Endothelial cell of umbilical vein (primary cell): Measurements from ENCODE around the gene ANO4. TPM values are rescaled to one million over a fixed set of nuclear protein-coding genes. Genes with fewer than 3 reads are reported as not detected.

Experiments
- BruUV-seq: library from RNA; stranded (reverse); fragments of 400-500 nt; replicated peaks from 2 replicates; lab custom pipeline; 2021; lab: Mats Ljungman, UMichigan
- CTCF ChIA-PET: fragments of 300-600, 350-600 bp; sonication (Branson Sonifier 250); formaldehyde crosslinking; loops from one replicate; lab custom pipeline; 2021; ENCODE audit warnings: antibody characterized with exemption, inconsistent platforms; lab: Charles Lee
- POLR2A ChIA-PET: fragments of 300-600, 350-600 bp; sonication (Branson Sonifier 250); formaldehyde crosslinking; loops from one replicate; lab custom pipeline; 2021; ENCODE audit warnings: antibody characterized with exemption, inconsistent platforms; lab: Charles Lee
- DNase-seq: peaks from one replicate; pipeline ENCODE4 v3.0.0-alpha.2; 2011; ENCODE audit warnings: low read depth, low spot score
- FAIRE-seq: peaks from 2 replicates; lab custom pipeline; 2011; peaks lifted over from hg19 to GRCh38; lab: Jason Lieb, UNC
- H2AFZ ChIP-seq: 2 replicates; pipeline ENCODE4 v1.6.0; 2012; ENCODE audit warnings: low read depth, low read length, control low read depth, inconsistent platforms
- H3K27ac ChIP-seq: 2 replicates; pipeline ENCODE4 v1.5.1; 2011; ENCODE audit warnings: low read depth, mild to moderate bottlenecking, control low read depth, low read length, moderate library complexity; ENCODE audit not compliant: insufficient read depth
- H3K27me3 ChIP-seq, 2 experiments: 2 replicates each; pipeline versions ENCODE4 v1.6.0 to v1.6.1; 2011; ENCODE audit warnings: low read length in 2 of 2, mixed read lengths in 1 of 2; ENCODE audit not compliant: control insufficient read depth in 2 of 2, insufficient read depth in 2 of 2
- H3K36me3 ChIP-seq, 2 experiments: 2 replicates in 1 of 2; 3 replicates in 1 of 2; pipeline ENCODE4 v1.5.1; 2011; ENCODE audit warnings: low read length in 2 of 2, mild to moderate bottlenecking in 1 of 2, moderate library complexity in 1 of 2; ENCODE audit not compliant: control insufficient read depth in 2 of 2, insufficient read depth in 2 of 2; ENCODE audit errors: extremely low read depth in 1 of 2
- H3K4me1 ChIP-seq: 3 replicates; pipeline ENCODE4 v1.5.1; 2011; ENCODE audit warnings: mild to moderate bottlenecking, low read length; ENCODE audit not compliant: control insufficient read depth, insufficient read depth; ENCODE audit errors: extremely low read depth
- H3K4me2 ChIP-seq: 2 replicates; pipeline ENCODE4 v1.6.1; 2011; ENCODE audit warnings: low read length, control low read depth, mixed read lengths; ENCODE audit not compliant: insufficient read depth
- H3K4me3 ChIP-seq, 3 experiments: fragments of 200-600 bp in 1 of 3; sonication (generic), shearing (Covaris generic) in 1 of 3; replicated peaks in 1 of 3; 2 replicates each; pipeline ENCODE4 v1.5.1; 2011 to 2016; ENCODE audit warnings: control low read depth in 3 of 3, low read length in 3 of 3, mild to moderate bottlenecking in 2 of 3, inconsistent platforms in 1 of 3, low read depth in 1 of 3, moderate library complexity in 1 of 3; ENCODE audit not compliant: insufficient read depth in 1 of 3
- H3K79me2 ChIP-seq: 2 replicates; pipeline ENCODE4 v1.6.0; 2012; ENCODE audit warnings: low read length, inconsistent platforms; ENCODE audit not compliant: control insufficient read depth, insufficient read depth
- H3K9ac ChIP-seq: replicated peaks from 2 replicates; pipeline ENCODE3; 2011; ENCODE audit warnings: low read length, control low read depth; ENCODE audit not compliant: insufficient read depth; ENCODE audit errors: extremely low read depth
- H3K9me1 ChIP-seq: replicated peaks from 3 replicates; pipeline ENCODE4 v1.6.0; 2011; ENCODE audit warnings: mild to moderate bottlenecking, low read length; ENCODE audit not compliant: control insufficient read depth, insufficient read depth; ENCODE audit errors: extremely low read depth
- H3K9me3 ChIP-seq: replicated peaks from 2 replicates; pipeline ENCODE4 v1.5.1; 2012; ENCODE audit warnings: low read length, inconsistent platforms; ENCODE audit not compliant: control insufficient read depth, insufficient read depth
- H4K20me1 ChIP-seq: replicated peaks from 2 replicates; pipeline ENCODE3; 2011; ENCODE audit warnings: mild to moderate bottlenecking, low read length; ENCODE audit not compliant: control insufficient read depth, insufficient read depth; ENCODE audit errors: extremely low read depth
- CTCF ChIP-seq, 2 donors: IDR thresholded peaks; 1 replicate in 1 of 2; 2 replicates in 1 of 2; pipeline ENCODE4 v1.5.1; 2011; ENCODE audit warnings: low read length in 2 of 2, mild to moderate bottlenecking in 2 of 2, moderate library complexity in 2 of 2, control low read depth in 1 of 2, inconsistent platforms in 1 of 2, low read depth in 1 of 2; ENCODE audit not compliant: insufficient read depth in 1 of 2; ENCODE audit errors: extremely low read depth in 1 of 2
- EZH2 ChIP-seq: IDR thresholded peaks from 2 replicates; pipeline ENCODE4 v1.6.1; 2012; ENCODE audit warnings: borderline replicate concordance, low read depth, mild to moderate bottlenecking, moderate library complexity, low read length, inconsistent platforms; ENCODE audit not compliant: severe bottlenecking
- FOS ChIP-seq: IDR thresholded peaks from 2 replicates; pipeline ENCODE4 v1.6.1; 2011; ENCODE audit warnings: mild to moderate bottlenecking, low read length, moderate library complexity, borderline replicate concordance; ENCODE audit not compliant: insufficient read depth
- GATA2 ChIP-seq: IDR thresholded peaks from 2 replicates; pipeline ENCODE4 v1.7.0; 2011; ENCODE audit warnings: low read depth, mild to moderate bottlenecking, moderate library complexity, mixed read lengths, low read length; ENCODE audit not compliant: insufficient read length, insufficient read depth
- JUN ChIP-seq: IDR thresholded peaks from 2 replicates; pipeline ENCODE4 v1.6.1; 2011; ENCODE audit warnings: borderline replicate concordance, low read depth; ENCODE audit not compliant: insufficient read length, insufficient read depth
- MAX ChIP-seq: IDR thresholded peaks from 2 replicates; pipeline ENCODE4 v1.6.1; 2011; ENCODE audit not compliant: insufficient read depth, insufficient read length
- MYC ChIP-seq: IDR thresholded peaks from one replicate; pipeline ENCODE4 v1.6.1; 2011; ENCODE audit warnings: mild to moderate bottlenecking, low read depth, low read length
- POLR2A ChIP-seq: IDR thresholded peaks from 2 replicates; pipeline ENCODE4 v1.6.1; 2012; ENCODE audit warnings: low read depth, mild to moderate bottlenecking, control low read depth, low read length
- POLR2AphosphoS5 ChIP-seq: IDR thresholded peaks from 2 replicates; pipeline ENCODE4 v1.6.1; 2012; ENCODE audit warnings: low read depth, mild to moderate bottlenecking, control low read depth, low read length, moderate library complexity; ENCODE audit not compliant: insufficient read depth
- dilution Hi-C: fragments of 300-500 bp; cut with MboI; formaldehyde crosslinking; loops from one replicate; pipeline ENCODE4 v1.15.0; 2019; ENCODE audit warnings: low sequenced_read_pairs; ENCODE audit not compliant: extremely low pct_ligation_motif_present
- intact Hi-C: fragments of 100-400 bp; cut with micrococcal nuclease; formaldehyde crosslinking; loops from one replicate; pipeline ENCODE4 v1.10.0; 2022
- polyA plus RNA-seq, 4 experiments: library from polyadenylated mRNA; depleted of rRNA in 3 of 4; stranded (reverse) in 3 of 4; unstranded in 1 of 4; fragments of >200 nt; gene quantifications; 2 replicates each; pipeline versions ENCODE4 v1.2.1 to v1.2.3, GENCODE V29; 2011 to 2012; ENCODE audit warnings: missing spikeins in 1 of 4
- total RNA-seq: library from RNA; stranded (reverse); gene quantifications from 2 replicates; pipeline ENCODE4 v1.2.3, GENCODE V29; 2021

The ANO4 gene
- total and polyA plus RNA-seq, 2 donors (not counting 3 experiments of a cell fraction or from before 2014, with no cell fraction given), result 0.25 TPM; not detected in 1

- Histone ChIP-seq H3K27me3 (no peaks in the 10 kb centered on the region), H3K4me3 (no peak overlapping the region), H3K9ac (no peak overlapping the region), H2AFZ (no peak overlapping the region), H3K79me2 (no peaks in the 10 kb centered on the region), H3K36me3 (no peaks in the 10 kb centered on the region), H3K9me3 (no peaks in the 10 kb centered on the region), H3K4me1 (no peaks in the 10 kb centered on the region), H3K4me2 (no peak overlapping the region), H3K9me1 (no peaks in the 10 kb centered on the region), H4K20me1 (no peaks in the 10 kb centered on the region), H3K27ac (no peak overlapping the region)
- no peak for TF ChIP-seq MYC
- ChIA-PET CTCF (no interaction called here), POLR2A (no interaction called here)
- intact Hi-C loops, result no loop called here
- no TSS peak for BruUV-seq
- FAIRE-seq (no peak), DNase-seq (no peak)
- dilution Hi-C loops, result no loop called here
These were observed 15.5 kb upstream of the ANO4 start for GRCh38 chr12:100778967-100779590.

DNA sequence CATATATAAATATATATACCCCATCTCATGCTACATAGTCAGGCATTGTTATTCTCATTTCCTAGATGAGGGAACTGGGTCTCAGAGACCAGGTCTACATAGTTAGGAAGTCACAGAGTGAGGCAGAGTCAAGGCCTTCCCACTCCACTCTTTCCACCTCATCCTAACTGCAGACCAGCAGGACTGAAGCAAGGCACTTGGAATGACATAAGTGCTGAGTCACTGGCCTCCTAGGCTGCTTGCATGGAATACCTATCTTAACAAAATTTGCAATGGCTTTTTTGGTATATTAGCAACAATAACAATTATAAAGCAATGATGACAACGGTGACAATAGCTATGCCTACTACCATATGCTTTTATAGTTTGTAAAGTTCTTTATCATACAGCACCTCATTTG lies 5.4 kb upstream of the ANO4 start:
- DNase-seq (no peak), FAIRE-seq (no peak)
- CTCF ChIA-PET, result no interaction called here

More for the DNA sequence above, 5.4 kb upstream of the ANO4 start:
- no peaks in the 10 kb centered on the region for H4K20me1 ChIP-seq
- H3K27ac ChIP-seq, result no peak overlapping the region
- H3K9me1 ChIP-seq, result no peaks in the 10 kb centered on the region
- no peaks in the 10 kb centered on the region for H3K4me1 ChIP-seq
- dilution Hi-C loops, result no loop called here
- TF ChIP-seq POLR2AphosphoS5, result no peak
- TF ChIP-seq GATA2, result no peak
- no peak for TF ChIP-seq MYC
- no peak for TF ChIP-seq EZH2
- no peak for TF ChIP-seq FOS
- no peak for TF ChIP-seq CTCF (IDR thresholded peaks at IDR 0.05; ENCODE audit: extremely low read depth in 1 of 2, insufficient read depth in 1 of 2, low read depth in 1 of 2, low read length in 2 of 2)
- no peak for TF ChIP-seq JUN
- TF ChIP-seq POLR2A, result no peak
- TF ChIP-seq MAX, result no peak
- no peaks in the 10 kb centered on the region for H3K27me3 ChIP-seq
- no peak overlapping the region for H3K4me2 ChIP-seq
- no peaks in the 10 kb centered on the region for H3K9me3 ChIP-seq
- H3K4me3 ChIP-seq, result no peak overlapping the region
- no peaks in the 10 kb centered on the region for H3K36me3 ChIP-seq
- BruUV-seq, result no TSS peak
- H2AFZ ChIP-seq, result no peak overlapping the region
- H3K79me2 ChIP-seq, result no peaks in the 10 kb centered on the region
- POLR2A ChIA-PET, result no interaction called here
- H3K9ac ChIP-seq, result no peak overlapping the region
- intact Hi-C loops, result no loop called here
